Measurements from ENCODE around the gene SOX11. TPM values are rescaled to one million over a fixed set of nuclear protein-coding genes. Genes with fewer than 3 reads are reported as not detected.

The SOX11 gene
- total RNA-seq, 1 experiment from 2014 or later: 0.02 TPM

- Histone ChIP-seq H3K9ac (ENCODE audit: low read length) (no peak overlapping the region), H3K4me1 (ENCODE audit: control insufficient read depth in 1 of 2, insufficient read depth in 2 of 2, low read length in 2 of 2) (no peaks in the 10 kb centered on the region), H2AFZ (ENCODE audit: low read depth, low read length, poor library complexity, severe bottlenecking) (no peak overlapping the region), H3K36me3 (ENCODE audit: control insufficient read depth in 1 of 2, insufficient read depth in 2 of 2, low read length in 2 of 2) (no peaks in the 10 kb centered on the region), H4K20me1 (ENCODE audit: insufficient read depth) (no peaks in the 10 kb centered on the region), H3K27ac (ENCODE audit: low read depth, low read length) (no peak overlapping the region), H3K79me2 (ENCODE audit: insufficient read depth, low read length) (no peaks in the 10 kb centered on the region), H3K4me2 (ENCODE audit: low read length) (no peak overlapping the region), H3K27me3 (ENCODE audit: insufficient read depth, low read length) (no peaks in the 10 kb centered on the region), H3K9me3 (ENCODE audit: control insufficient read depth in 1 of 2, insufficient read depth in 1 of 2, low read depth in 1 of 2, low read length in 2 of 2) (peaks cover 0 to 5% of the 10 kb centered on the region in 2 experiments; a peak in 2 of 4 replicates), H3K4me3 (replicated peaks in 1 of 2; ENCODE audit: low read depth in 1 of 2, low read length in 2 of 2) (no peak overlapping the region), H3K9me2 (ENCODE audit: insufficient read depth) (no peaks in the 10 kb centered on the region)
- no peak for TF ChIP-seq JUND (IDR thresholded peaks at IDR 0.05)
- TF ChIP-seq REST (IDR thresholded peaks at IDR 0.05; ENCODE audit: low read depth): no peak
- no peak for TF ChIP-seq POLR2A (IDR thresholded peaks at IDR 0.05; ENCODE audit: borderline replicate concordance, extremely low read depth, insufficient read depth, insufficient read length)
- no peak for TF ChIP-seq EGR1 (IDR thresholded peaks at IDR 0.05; ENCODE audit: low read depth)
- TF ChIP-seq SIN3A (IDR thresholded peaks at IDR 0.05; ENCODE audit: low read depth): no peak
- no peak for TF ChIP-seq POLR2AphosphoS5 (IDR thresholded peaks at IDR 0.05; ENCODE audit: low read depth, low read length)
- no peak for TF ChIP-seq MAX (IDR thresholded peaks at IDR 0.05)
- ChIA-PET POLR2A (no interaction called here), CTCF (no interaction called here), RAD21 (ENCODE audit: low non-redundant PET in 1 of 2, low total read pairs in 2 of 2, uncharacterized antibody in 2 of 2, unreplicated experiment in 2 of 2) (no interaction called here)
- no peak for ATAC-seq
- DNase-seq (ENCODE audit: low read depth, low spot score): no peak
- intact Hi-C loops (cut with micrococcal nuclease): no loop called here
- no TSS peak for BruUV-seq (replicated peaks)
Measured at GRCh38 chr2:5694306-5694705, 2.1 kb downstream of the SOX11 start.

Measured in HCT116 (cell line).